Stimulated activated CD8-positive, alpha-beta memory T cell treated with anti-CD3 and anti-CD28 coated beads, Interleukin-15, amount 100 ng/mL, for 24 hours (primary cell): ENCODE results near the gene FBXW8.
"Not testable (repeated sequence)": the region's sequence is repeated elsewhere in the genome, so short reads cannot be mapped to it uniquely, and the experiment has no call there.

ENCODE experiments used
- DNase-seq: peaks from one replicate; pipeline ENCODE4 v3.0.0-alpha.2; 2020; ENCODE audit warnings: low read depth

Gene FBXW8

DNA sequence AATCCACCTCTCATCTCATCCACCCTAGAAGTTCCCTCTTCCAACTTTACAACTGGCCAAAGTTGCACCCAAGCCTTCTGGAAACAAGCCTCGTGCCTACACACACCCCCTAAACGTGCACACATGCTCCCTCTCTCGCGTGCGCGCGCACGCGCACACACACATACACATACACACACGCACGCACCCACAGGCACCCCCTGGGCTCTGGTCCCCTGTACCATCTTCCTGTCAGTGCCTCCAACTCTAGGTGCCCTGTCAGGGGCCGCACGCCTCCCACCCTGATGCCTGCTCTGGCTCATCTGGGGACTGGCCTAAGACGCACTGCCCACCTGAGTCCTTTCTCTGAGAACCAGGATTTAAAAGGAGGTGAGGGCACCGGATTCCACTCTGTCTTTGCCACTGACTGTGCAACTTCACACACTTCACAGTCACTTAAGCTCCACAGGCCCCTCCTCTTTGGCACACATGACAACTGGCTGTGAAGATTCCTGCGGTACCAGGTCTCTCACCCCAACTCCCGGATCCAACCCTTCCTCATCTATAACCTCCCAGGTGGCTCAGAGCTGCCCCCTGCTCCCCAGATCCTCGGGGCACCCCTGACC lies 142.9 kb downstream of the FBXW8 start:
- no peak for DNase-seq

DNA sequence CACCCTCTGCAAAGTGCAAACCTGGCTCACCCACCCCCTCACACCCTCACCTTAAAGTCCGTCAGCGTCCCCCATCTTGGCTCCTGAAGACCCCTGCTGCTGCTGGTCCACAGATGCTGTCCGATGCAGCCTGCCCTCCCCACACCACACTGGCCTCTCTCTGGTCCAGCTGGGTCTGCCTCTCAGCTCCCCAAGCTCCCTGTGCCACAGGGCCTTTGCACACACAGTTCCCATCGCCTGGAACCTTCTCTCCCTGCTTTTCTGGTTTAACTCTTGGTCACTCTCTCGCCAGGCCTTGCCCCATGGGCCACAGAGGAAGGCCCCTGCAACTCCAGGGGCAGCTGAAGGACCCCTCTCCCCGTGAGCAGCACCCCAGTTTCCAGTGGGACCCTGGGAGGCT lies 143.5 kb downstream of the FBXW8 start:
- DNase-seq, result no peak

DNA sequence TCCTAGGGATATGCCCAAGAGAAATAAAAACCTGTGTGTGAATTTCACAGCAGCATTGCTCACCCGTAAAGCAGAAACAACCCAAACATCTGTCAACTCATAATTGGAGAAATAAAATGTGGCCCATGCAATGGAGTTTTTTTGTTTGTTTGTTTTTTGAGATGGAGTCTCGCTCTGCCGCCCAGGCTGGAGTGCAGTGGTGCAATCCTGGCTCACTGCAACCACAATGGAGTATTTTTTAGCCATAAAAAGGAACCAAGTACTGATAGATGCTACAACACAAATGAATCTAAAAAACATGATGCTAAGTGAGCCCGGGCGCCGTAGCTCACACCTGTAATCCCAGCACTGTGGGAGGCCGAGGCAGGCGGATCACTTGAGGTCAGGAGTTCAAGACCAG lies 146.9 kb downstream of the FBXW8 start:
- DNase-seq, result not testable (repeated sequence)

DNA sequence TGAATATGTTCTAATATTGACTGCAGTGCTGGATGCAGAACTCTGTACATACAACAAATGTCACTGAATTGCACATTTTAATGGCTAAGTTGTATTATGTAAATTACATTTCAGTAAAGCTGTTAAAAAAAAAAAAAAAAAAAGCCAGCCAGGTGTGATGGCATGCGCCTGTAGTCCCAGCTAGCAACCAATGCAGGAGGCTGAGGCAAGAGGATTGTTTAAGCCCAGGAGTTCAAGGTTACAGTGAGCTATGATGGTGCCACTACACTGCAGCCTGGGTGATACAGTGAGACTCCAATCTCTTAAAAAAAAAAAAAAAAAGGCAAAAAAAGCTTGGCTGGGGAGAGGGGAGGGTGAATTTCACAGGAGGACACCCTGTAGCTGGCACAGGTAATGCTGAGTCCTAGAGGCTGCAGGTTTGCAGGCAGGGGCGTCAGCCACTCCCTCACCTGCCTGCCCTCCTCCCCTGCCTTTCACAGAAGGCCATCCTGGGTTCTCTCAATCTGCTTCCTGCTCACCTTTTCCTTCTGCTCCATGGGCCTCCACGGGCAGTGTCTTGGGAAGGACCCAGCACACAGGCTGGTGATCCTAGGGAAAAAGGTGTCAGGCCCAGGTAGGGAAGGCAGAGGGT lies 147.8 kb downstream of the FBXW8 start:
- DNase-seq, result no peak

DNA sequence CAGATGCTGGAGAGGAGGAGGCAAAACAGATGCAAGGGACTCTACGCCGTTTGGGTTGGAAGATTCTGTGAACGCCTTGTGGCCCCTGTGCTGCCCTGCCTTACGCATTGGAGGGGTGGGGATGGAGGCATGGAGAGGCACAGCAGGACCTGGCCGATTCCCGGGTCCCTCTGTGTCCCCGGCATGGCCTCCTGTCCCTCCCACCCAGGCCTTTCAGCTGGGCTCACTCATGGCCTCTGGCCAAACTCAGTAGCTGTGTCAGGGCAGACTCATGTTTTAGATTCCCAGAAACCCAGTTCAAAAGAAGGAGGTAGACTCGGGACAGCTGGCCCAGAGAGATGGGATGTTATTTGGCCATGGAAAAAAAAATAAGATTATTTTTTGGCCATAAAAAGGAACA lies 148.4 kb downstream of the FBXW8 start:
- no peak for DNase-seq

DNA sequence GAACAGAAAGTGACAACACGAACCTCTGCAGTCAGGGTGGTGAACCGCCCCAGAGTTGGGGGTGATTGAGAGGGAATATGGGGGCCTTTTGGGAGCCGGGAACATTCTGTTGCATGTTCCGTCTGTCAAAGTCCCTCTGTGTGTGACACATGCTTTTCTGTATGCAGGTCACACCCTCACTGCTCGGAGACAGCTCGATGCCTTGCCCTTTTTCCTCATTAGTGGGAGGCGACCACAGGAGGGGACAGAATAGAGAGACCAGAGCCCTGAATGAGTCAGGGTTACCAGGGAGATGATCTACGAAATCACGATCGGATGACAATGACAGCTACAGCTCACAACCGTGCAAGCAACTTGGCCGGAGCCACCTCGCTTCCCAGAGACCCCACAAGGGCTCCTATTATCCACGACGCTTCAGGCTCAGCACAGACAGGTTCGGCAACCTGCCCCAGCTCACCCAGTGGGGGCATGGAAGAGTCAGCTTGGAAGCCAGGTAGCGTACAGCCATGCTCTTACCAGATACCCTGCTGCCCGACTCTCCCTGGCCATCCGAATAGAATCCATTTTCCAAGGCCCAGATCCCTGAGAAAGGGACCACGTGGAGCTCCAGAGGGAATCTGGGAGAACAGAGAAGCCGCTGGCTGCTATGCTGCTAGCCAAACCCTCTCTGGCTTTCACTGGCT lies 149.6 kb downstream of the FBXW8 start:
- no peak for DNase-seq

DNA sequence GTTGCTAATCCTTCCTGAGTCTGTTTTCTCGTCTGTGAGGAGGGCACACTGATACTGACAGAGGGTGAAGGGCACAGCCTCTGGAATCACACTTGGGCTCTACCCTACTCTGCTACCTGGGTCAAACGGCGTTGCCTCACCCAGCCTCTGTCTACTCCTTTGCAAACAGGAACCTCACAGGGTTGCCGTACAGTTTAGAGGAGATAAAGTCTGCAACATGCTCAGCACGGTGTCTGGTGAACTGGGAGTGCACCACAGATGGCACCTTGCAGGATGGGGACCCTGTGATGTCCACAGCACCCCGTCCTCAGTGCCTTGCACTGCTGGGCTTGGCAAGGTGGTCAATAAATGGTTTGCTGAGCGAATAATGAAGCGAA lies 150.2 kb downstream of the FBXW8 start:
- no peak for DNase-seq

DNA sequence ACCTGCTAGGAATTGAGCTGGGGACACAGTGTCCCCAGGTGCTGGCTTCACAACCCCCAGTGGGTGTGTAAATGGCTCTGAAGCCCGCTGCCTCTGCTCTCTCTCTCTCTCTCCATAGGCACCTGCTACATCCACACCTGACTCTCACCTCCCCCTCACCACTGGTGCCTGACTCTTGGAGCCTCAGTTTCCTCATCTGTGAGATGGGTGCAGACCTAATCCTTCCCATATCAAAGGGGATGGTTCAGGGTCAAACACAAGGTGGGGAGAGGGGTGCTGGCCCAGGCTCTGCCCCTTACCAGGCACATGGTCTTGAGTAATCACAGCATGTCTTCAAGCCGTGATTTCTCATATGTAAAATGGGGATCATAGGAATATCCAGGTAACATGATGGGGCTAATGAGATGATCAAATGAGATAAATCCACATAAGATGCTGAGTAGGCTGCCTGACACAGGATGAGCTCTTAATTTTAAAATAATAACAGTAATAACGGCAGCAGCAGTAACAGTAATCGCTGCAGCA lies 150.9 kb downstream of the FBXW8 start:
- no peak for DNase-seq

DNA sequence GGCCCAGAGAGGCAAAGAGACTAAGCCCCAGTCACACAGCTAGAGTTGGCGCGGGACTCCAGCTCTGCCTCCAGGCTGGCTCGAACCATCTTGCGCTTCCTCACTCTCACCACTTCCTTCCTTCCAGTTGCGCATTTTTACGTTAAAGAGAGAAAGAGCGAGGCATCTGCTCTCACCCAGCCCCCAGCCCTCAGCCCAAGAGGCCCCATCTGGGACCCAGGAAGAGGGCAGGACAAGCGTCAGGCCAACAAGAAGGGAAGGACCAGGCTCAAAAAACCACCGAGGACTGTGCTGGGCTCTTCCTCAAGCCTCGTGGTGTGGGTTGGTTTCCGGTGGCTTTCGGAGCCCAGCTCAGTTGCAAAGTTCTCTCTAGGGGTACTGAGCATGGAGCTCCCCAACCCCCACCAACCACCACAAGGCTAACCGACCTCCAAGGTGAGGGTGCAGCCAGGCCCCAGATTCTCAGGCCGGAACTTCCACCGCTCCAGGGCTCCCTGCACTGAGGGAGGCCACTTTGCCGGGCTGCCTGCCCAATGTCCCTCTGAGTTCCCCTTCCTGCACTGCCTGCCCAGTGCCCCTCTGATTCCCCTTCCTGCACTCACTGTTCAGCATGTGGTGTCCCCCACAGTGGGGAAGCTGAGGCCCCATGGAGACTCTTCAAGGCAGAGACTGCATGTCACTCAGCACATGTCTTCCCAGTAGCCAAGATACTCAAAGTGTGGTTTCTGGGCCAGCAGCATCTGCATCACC lies 152.6 kb downstream of the FBXW8 start:
- DNase-seq, result no peak

DNA sequence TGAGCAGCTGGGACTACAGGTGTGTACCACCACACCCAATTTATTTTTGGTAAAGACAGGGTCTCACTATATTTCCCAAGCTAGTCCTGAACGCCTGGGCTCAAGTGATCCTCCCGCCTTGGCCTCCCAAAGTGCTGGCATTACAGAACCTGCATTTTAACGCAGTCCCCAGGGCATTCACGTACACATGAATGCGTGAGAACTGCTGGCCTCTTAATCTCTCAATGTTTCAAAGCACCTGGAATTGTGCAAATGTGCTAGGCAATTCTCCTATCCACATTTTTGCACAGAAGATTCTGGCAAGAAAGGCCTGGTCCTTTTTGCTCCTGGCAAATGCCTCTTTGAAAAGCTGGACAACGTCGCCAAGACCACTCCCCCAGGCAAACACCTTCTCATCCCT lies 153.3 kb downstream of the FBXW8 start:
- DNase-seq, result no peak

DNA sequence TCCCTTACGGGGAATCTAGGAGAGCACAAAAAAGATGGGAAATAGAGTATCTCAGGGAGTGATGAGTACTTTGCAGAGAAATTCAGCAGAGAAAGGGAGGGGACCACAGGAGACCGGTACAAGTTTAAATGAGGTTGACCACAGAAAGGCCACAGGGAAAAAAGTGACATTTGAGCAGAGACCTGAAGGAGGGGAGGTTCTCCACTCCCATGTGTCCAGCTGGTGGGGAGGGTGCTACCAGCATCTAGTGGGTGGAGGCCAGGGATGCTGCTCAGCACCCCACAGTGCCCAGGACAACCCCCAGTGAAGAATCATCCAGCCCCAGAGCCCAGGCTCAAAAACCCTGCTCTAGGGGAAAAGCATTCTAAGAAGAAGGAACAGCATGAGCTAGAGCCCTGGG lies 153.8 kb downstream of the FBXW8 start:
- no peak for DNase-seq

DNA sequence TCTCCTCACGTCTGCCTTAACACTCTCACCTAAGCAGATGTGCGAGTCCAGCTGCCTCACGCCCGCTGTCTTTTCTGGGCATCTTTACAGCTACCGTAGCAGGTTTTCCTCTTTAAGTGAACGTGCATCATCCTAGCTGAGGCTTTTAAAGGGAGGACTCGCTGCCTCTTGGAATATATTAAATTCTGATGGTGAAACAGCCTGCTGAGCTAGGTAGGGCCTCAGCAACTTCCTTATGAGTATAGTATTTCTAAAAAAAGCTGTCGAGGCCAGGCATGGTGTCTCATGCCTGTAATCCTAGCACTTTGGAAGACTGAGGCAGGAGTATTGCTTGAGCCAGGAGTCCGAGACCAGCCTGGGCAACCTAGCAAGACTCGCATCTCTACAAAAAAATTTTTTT lies 156.3 kb downstream of the FBXW8 start:
- DNase-seq, result no peak

DNA sequence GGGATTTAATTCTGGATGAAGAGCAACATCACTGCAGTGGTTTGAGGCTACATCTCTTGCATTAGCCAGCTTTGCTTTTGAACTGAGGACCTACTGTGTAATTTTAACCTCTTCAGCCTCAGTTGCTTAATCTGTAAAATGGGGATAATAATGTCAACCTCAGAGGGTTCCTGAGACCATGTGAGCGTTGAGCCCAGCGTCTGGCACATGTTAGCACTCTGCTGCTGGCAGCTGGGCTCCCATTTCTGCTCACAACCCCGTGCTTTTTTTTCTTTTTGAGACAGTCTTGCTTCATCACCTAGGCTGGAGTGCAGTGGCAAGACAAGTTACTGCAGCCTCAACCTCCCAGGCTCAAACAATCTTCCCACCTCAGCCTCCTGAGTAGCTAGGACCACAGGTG lies 156.9 kb downstream of the FBXW8 start:
- DNase-seq, result no peak

DNA sequence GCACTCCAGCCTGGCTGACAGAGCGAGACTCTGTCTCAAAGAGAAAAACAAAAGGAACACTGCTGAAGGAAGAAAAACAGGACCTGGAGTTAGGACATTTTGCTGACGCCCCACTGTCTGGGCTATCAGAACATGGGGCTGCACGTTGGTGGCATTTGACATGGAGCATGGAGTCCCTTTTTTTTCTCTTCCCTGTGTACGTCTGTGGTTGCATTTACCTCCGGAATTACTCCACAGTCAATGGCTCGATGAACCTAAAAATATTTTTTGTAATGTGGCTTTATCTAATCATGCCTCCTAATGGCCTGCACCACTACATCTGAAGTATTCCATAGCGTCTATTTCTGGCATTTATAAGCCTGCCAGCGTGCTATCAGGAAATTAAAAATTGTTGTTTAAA lies 157.7 kb downstream of the FBXW8 start:
- no peak for DNase-seq

DNA sequence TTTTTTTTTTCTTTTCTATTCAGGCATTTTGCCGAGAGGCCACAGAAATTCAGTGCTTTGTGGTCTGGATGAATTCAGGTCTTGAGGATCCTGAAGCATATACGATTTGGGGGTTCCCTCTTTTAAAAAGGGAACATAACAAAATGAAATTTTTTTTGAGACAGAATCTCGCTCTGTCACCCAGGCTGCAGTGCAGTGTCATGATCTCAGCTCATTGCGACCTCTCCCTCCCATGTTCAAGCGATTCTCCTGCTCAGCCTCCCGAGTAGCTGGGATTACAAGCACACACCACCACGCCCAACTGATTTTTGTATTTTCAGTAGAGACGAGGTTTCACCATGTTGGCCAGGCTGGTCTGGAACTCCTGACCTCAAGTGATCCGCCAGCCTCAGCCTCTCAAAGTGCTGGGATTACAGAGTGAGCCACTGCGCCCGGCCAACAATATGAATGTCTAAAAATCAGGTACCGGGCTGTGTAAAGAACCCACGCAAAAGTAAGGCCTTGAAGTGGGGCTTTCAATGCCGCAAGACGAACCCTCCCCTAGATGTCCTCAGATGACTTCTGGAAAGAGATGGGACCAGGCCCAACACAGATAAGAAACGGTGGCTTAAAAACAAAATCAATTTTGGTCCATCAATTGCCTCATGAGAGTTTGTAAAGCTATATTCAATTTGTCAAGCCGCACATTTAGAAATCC lies 158.5 kb downstream of the FBXW8 start:
- DNase-seq, result no peak

DNA sequence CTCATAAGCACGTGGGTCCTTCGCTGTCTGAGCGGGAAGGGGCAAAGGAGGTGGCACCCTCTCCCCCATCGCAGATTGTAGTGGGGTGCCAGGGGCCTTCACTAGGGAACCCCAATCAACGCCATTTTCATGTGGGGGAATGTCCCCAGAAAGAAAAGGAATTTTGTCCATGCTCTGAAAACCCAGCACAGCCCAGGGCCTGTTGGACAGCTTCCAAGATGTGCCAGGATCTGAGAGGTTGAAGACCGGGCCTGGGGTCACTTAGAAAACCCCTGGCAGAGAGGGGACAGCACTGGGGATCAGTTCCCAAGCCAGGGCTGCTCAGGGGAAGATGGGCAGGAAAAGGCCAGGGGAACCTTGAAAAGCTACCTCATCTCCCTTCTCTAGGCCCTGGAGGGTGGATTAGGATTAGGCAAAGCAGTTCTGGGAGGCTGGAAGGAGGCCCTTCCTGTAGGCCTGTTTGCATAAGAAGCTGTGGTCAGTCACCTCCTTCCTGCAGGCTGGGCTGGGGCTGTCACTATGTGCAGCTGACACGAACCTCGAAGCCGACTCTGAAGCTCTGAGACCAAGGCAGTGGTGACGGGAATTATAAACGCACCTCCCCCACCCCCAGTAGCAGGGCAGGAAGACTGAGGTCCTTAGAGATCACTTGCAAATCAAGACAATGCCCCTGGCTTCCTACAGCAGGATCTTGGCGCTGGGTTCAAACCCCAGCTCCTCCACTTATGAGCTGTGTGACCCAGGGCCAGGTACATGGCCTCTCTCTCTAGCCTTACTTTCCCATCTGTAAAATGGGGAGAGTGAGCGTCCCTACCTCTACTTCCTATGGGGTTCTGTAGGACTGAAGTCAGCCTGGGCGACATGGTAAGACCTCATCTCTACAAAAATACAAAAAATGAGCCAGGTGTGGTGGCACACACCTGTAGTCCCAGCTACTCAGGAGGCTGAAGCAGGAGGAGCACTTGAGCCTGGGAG lies 159.5 kb downstream of the FBXW8 start:
- no peak for DNase-seq

DNA sequence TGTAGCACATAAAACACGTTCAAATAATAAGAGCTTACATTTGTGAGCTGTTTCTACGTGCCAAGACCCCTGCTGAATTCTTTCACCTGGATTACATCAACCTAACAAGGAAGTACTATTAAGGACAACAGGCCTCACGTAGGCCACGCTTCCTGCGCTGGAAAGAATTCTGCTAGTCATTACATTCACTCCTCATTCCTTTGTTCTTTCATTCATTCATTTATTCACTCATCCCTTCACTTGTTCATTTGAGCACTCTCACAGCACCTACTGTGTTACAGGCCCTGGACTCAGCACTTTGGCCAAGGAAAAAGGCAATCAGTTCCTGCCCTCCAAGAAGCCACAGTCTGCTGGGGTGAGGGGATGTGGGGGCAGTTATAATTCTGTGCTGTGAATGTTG lies 160.3 kb downstream of the FBXW8 start:
- DNase-seq, result no peak

DNA sequence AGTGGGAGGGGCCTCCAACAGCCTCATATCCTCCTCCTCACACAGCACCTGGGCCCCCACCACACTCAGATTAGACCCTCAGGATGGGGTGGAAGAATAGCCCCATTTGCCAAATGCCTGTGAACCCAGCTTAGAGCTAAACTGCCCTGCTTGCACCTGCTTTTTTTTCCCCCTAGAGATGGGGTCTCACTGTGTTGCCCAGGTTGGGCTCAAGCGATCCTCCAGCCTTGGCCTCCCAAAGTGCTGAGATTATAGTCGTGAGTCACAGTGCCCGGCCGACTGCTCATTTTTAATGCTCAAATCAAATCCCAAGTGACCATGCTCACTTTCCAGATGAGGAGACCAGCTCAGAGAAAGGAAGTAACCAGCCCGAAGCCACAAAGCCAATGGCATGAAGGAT lies 161.4 kb downstream of the FBXW8 start:
- no peak for DNase-seq

DNA sequence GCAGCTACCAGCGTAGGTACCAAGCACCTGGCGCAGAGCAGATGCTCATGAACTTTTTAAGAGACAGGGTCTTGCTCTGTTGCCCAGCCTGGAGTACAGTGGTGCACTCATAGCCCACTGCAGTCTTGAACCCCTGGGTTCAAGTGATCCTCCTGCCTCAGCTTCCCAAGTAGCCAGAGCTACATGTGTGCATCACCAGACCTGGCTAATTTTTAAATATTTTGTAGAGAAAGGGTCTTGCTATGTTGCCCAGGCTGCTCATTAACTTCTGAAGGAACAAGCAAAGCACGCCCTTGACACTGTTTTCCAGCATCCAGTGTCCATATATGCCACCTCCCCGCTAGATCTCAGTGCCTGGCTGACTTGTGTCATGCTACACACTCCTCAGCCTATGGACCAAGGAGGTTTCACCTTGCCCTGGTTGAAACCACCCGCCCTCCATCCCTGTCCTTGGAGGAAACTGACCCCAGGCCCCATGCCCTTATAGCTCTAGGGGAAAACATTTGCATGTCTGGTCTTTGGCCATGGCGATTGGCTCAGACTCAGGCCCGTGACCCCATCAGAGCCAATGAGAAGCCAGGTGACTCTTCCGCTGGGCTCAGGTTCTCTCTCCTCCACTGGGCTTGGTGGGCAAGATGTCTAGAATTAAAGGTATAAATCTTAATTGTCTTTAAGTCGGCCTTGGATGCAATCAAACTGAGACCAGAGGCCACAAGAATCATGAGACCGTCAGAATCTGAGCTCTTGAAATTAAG lies 162.2 kb downstream of the FBXW8 start:
- DNase-seq, result no peak

DNA sequence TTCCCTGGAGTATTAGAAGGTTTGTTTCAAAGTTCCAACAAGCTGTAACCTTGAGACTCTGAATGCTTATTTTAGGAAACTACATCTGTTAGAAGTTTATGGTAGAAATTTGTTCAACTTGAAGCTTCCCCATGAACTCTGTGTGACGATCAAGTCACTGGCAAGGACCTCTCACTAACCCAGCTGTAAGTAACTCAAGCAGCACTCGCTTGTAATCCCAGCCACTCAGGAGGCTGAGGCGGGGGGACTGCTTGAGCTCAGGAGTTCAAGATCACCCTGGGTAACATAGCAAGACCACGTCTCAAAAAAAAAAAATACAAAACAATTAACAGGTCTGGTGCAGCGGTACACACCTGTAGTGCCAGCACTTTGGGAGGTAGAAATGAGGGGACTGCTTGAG lies 162.9 kb downstream of the FBXW8 start:
- DNase-seq, result no peak
